HG02981 (cell line): Measurements from ENCODE around the gene KANK4.

Experiments used
- ATAC-seq: cut with Tn5 transposase; IDR thresholded peaks from one replicate; pipeline ENCODE4 v1.9.1; 2021; ENCODE audit warnings: mild to moderate bottlenecking, moderate library complexity; ENCODE audit not compliant: unreplicated experiment

Gene KANK4

GRCh38 chr1:62318756-62319544 lies at the start of gene KANK4:
TSS of gene KANK4 (minus strand) at chr1:62319434. CDS start at chr1:62281564, 37,870 bp downstream.
- ATAC-seq: no peak

- ATAC-seq: no peak
These were observed 49.8 kb upstream of the KANK4 start for GRCh38 chr1:62368989-62369388.

- ATAC-seq: no peak
These were observed 47.8 kb upstream of the KANK4 start for GRCh38 chr1:62367005-62367557.

- ATAC-seq: no peak
These were observed 45.5 kb upstream of the KANK4 start for GRCh38 chr1:62364721-62365120.

GRCh38 chr1:62362926-62363325 lies 43.7 kb upstream of the KANK4 start:
- ATAC-seq: no peak

- no peak for ATAC-seq
These were observed 43.1 kb upstream of the KANK4 start for GRCh38 chr1:62362061-62362917.

GRCh38 chr1:62361431-62361830 lies 42.2 kb upstream of the KANK4 start:
- no peak for ATAC-seq

GRCh38 chr1:62358665-62359373 lies 39.6 kb upstream of the KANK4 start:
- ATAC-seq: no peak

GRCh38 chr1:62357916-62358315 lies 38.7 kb upstream of the KANK4 start:
- ATAC-seq: no peak

- ATAC-seq: peak; percentile 57
These were observed 37.1 kb upstream of the KANK4 start for GRCh38 chr1:62356257-62356835.

- no peak for ATAC-seq
These were observed 35.9 kb upstream of the KANK4 start for GRCh38 chr1:62355095-62355494.

GRCh38 chr1:62353853-62354252 lies 34.6 kb upstream of the KANK4 start:
- ATAC-seq: no peak

- ATAC-seq: no peak
These were observed 33.2 kb upstream of the KANK4 start for GRCh38 chr1:62352387-62352786.

- no peak for ATAC-seq
These were observed 30.4 kb upstream of the KANK4 start for GRCh38 chr1:62349470-62350233.

- no peak for ATAC-seq
These were observed 27.7 kb upstream of the KANK4 start for GRCh38 chr1:62346886-62347285.

GRCh38 chr1:62343911-62344310 lies 24.7 kb upstream of the KANK4 start:
- no peak for ATAC-seq

- ATAC-seq: no peak
These were observed 23.0 kb upstream of the KANK4 start for GRCh38 chr1:62342270-62342669.

- ATAC-seq: no peak
These were observed 22.4 kb upstream of the KANK4 start for GRCh38 chr1:62341615-62342014.

GRCh38 chr1:62341089-62341488 lies 21.9 kb upstream of the KANK4 start:
- no peak for ATAC-seq
